ENCODE measurements around the gene RARS1. TPM values are rescaled to one million over a fixed set of nuclear protein-coding genes. Genes with fewer than 3 reads are reported as not detected.

Gene RARS1
- total RNA-seq, 2 donors from 2014 or later: 98.9 to 109 TPM

DNA sequence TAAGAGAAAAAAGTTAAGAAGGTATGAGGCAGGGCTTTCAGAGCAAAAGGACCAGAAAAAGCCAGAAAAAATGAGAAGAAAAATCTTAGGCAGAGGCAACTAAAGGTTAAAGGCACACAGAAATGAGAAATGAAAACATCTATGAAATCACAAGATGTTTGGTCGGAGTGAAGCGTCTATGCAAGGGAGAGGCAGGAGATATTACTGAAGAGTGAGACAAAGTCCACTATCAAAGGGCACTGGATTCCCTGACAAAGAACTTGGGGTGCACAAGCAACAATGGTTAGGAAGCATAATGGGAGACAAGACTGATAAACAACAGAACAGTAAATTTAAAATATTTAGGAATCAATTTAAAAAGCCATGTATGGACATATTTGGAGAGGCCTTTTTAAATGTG, 76.0 kb downstream of the RARS1 start:
- Mint-ChIP-seq H3K4me3 (no peak overlapping the region), H3K27ac (no peak overlapping the region), H3K9me3 (no peaks in the 10 kb centered on the region), H3K36me3 (ENCODE audit: low read depth) (peaks cover 63% of the 10 kb centered on the region), H3K27me3 (ENCODE audit: insufficient read depth) (no peaks in the 10 kb centered on the region), H3K4me1 (no peaks in the 10 kb centered on the region)
- TF ChIP-seq, protein P1, sequence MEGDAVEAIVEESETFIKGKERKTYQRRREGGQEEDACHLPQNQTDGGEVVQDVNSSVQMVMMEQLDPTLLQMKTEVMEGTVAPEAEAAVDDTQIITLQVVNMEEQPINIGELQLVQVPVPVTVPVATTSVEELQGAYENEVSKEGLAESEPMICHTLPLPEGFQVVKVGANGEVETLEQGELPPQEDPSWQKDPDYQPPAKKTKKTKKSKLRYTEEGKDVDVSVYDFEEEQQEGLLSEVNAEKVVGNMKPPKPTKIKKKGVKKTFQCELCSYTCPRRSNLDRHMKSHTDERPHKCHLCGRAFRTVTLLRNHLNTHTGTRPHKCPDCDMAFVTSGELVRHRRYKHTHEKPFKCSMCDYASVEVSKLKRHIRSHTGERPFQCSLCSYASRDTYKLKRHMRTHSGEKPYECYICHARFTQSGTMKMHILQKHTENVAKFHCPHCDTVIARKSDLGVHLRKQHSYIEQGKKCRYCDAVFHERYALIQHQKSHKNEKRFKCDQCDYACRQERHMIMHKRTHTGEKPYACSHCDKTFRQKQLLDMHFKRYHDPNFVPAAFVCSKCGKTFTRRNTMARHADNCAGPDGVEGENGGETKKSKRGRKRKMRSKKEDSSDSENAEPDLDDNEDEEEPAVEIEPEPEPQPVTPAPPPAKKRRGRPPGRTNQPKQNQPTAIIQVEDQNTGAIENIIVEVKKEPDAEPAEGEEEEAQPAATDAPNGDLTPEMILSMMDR (conservative IDR thresholded peaks at IDR 0.05): no peak
- WGBS, 2 experiments (ENCODE audit: insufficient coverage in 1 of 2, insufficient read length in 1 of 2): 86 to 97% methylated on average over 2 of the region's 2 CpGs
- Histone ChIP-seq H3K9me3 (ENCODE audit: control insufficient read depth, low read length) (no peaks in the 10 kb centered on the region), H3K4me1 (ENCODE audit: control insufficient read depth, insufficient read depth, low read length) (no peaks in the 10 kb centered on the region), H3K9ac (ENCODE audit: extremely low read depth, low read length, poor library complexity, severe bottlenecking) (no peak overlapping the region), H3K36me3 (ENCODE audit: control insufficient read depth, insufficient read depth, low read length) (peaks cover 97% of the 10 kb centered on the region), H3K27me3 (ENCODE audit: control insufficient read depth, insufficient read depth, low read length, poor library complexity, severe bottlenecking) (no peaks in the 10 kb centered on the region), H3K4me3 (ENCODE audit: low read length) (no peak overlapping the region), H3K27ac (ENCODE audit: low read depth, low read length) (no peak overlapping the region)
- DNase-seq: no peak

DNA sequence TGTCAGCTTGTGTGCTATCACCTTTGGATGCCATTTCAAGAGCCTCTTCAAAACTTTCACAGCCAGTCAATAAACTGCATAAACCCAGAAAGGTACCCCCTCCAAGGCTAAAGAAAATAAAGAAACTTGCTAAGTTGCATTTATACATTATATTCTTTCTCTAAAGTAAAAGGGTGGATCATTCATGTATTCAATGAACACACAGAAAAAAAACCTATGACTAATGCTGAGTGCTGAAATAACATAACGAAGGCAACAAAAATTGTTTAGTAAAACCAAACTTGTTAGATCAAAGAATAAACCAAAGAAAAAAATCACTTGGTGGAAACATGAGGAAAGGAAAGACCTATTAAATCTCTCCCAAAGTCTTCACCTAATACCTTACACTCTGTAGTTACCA, 77.7 kb downstream of the RARS1 start:
- Mint-ChIP-seq H3K36me3 (ENCODE audit: low read depth) (peaks cover 61% of the 10 kb centered on the region), H3K27ac (peak overlapping the region; percentile 41), H3K4me3 (no peak overlapping the region), H3K4me1 (no peaks in the 10 kb centered on the region), H3K9me3 (no peaks in the 10 kb centered on the region), H3K27me3 (ENCODE audit: insufficient read depth) (no peaks in the 10 kb centered on the region)
- DNase-seq: no peak
- H3K9me3 ChIP-seq (ENCODE audit: control insufficient read depth, low read length): no peaks in the 10 kb centered on the region
- H3K4me1 ChIP-seq (ENCODE audit: control insufficient read depth, insufficient read depth, low read length): no peaks in the 10 kb centered on the region
- no peak overlapping the region for H3K9ac ChIP-seq (ENCODE audit: extremely low read depth, low read length, poor library complexity, severe bottlenecking)
- H3K27me3 ChIP-seq (ENCODE audit: control insufficient read depth, insufficient read depth, low read length, poor library complexity, severe bottlenecking): no peaks in the 10 kb centered on the region
- H3K36me3 ChIP-seq (ENCODE audit: control insufficient read depth, insufficient read depth, low read length): peaks cover 95% of the 10 kb centered on the region
- TF ChIP-seq, protein P1 (conservative IDR thresholded peaks at IDR 0.05): no peak
- H3K27ac ChIP-seq (ENCODE audit: low read depth, low read length): no peak overlapping the region
- 90% methylated on average over 1 of the region's 1 CpG; no CpG with 5 or more reads in 1 of the 2 experiments for WGBS, 2 experiments (ENCODE audit: insufficient coverage in 1 of 2, insufficient read length in 1 of 2)
- no peak overlapping the region for H3K4me3 ChIP-seq (ENCODE audit: low read length)

DNA sequence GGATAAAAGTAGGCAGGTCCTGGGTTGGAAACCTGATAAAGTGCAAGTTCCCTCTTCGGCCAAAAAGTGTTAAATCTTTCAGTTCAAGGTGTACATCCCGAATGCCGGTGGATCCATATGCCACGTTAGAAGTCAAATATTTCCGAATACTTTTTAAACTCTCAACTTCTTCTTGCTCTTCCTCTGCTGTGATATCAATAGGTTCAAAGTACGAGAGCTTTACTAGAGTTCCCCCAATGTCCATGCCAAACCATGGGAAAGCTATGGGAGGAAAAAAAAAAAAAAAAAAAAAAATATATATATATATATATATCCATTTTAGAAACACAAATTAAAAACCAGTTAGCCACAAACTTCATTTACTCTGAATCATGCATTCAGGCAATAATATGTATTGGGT, 82.5 kb downstream of the RARS1 start:
- Mint-ChIP-seq H3K9me3 (no peaks in the 10 kb centered on the region), H3K36me3 (ENCODE audit: low read depth) (peaks cover 54% of the 10 kb centered on the region)

More for the DNA sequence above, 82.5 kb downstream of the RARS1 start:
- H3K4me3 ChIP-seq (ENCODE audit: low read length): no peak overlapping the region
- no peak overlapping the region for H3K9ac ChIP-seq (ENCODE audit: extremely low read depth, low read length, poor library complexity, severe bottlenecking)
- WGBS, 2 experiments (ENCODE audit: insufficient coverage in 1 of 2, insufficient read length in 1 of 2): 94 to 98% methylated on average over 5 of the region's 6 CpGs
- no peaks in the 10 kb centered on the region for H3K27me3 ChIP-seq (ENCODE audit: control insufficient read depth, insufficient read depth, low read length, poor library complexity, severe bottlenecking)
- no peak for DNase-seq
- no peaks in the 10 kb centered on the region for H3K9me3 ChIP-seq (ENCODE audit: control insufficient read depth, low read length)
- H3K4me1 ChIP-seq (ENCODE audit: control insufficient read depth, insufficient read depth, low read length): no peaks in the 10 kb centered on the region
- TF ChIP-seq, protein P1 (conservative IDR thresholded peaks at IDR 0.05): no peak
- no peak overlapping the region for H3K27ac ChIP-seq (ENCODE audit: low read depth, low read length)
- H3K36me3 ChIP-seq (ENCODE audit: control insufficient read depth, insufficient read depth, low read length): peaks cover 64% of the 10 kb centered on the region
- H3K27me3 Mint-ChIP-seq (ENCODE audit: insufficient read depth): no peaks in the 10 kb centered on the region
- no peak overlapping the region for H3K4me3 Mint-ChIP-seq
- peaks cover 8% of the 10 kb centered on the region for H3K4me1 Mint-ChIP-seq
- no peak overlapping the region for H3K27ac Mint-ChIP-seq

Small RNA genes lying within 50 kb of the gene (microRNA-seq; reads per million reads assigned to microRNA genes)
- gene MIR103A1 (ENCODE audit: borderline microRNAs expressed) (not detected), gene MIR103B1 (ENCODE audit: borderline microRNAs expressed) (not detected)

Other genes starting within 250 kb of the RARS1 start
- gene WWC1, start 194.8 kb upstream of the RARS1 start, total RNA-seq: 10 to 100 TPM; 18.4 to 20.3 TPM
- 1 to 10 TPM in 1 of 2 donors, under 1 TPM in 1; 0.60 to 1.1 TPM for gene FBLL1, start 42.8 kb downstream of the RARS1 start, total RNA-seq
- 100 to 1,000 TPM; 101 to 111 TPM for gene PANK3, start 92.9 kb downstream of the RARS1 start, total RNA-seq

Measured in endodermal cell (in vitro differentiated cells).